Erythroblast (primary cell): Measurements from ENCODE around the gene MRPL57.
"Not testable (repeated sequence)": the region's sequence is repeated elsewhere in the genome, so short reads cannot be mapped to it uniquely, and the experiment has no call there.

Source experiments
- GATA1 ChIP-seq: IDR thresholded peaks from 2 replicates; pipeline ENCODE4 v1.6.1; 2011; ENCODE audit warnings: low read depth, mild to moderate bottlenecking, control low read depth, low read length, moderate library complexity
- POLR2A ChIP-seq: IDR thresholded peaks from 2 replicates; pipeline ENCODE4 v1.6.1; 2011; ENCODE audit warnings: mild to moderate bottlenecking, low read length

DNA sequence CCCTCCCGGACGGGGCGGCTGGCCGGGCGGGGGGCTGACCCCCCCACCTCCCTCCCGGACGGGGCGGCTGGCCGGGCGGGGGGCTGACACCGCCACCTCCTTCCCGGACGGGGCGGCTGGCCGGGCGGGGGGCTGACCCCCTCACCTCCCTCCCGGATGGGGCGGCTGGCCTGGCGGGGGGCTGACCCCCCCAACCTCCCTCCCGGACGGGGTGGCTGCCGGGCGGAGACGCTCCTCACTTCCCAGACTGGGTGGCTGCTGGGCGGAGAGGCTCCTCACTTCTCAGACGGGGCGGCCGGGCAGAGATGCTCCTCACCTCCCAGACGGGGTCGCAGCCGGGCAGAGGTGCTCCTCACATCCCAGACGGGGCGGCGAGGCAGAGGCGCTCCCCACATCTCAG lies 10.0 kb downstream of the MRPL57 start:
- not testable (repeated sequence) for TF ChIP-seq POLR2A, GATA1
